Panc1 (cell line): Measurements from ENCODE around the gene LRBA. TPM values are rescaled to one million over a fixed set of nuclear protein-coding genes. Genes with fewer than 3 reads are reported as not detected.

Experiments used
- ATAC-seq: fragments of 200-7000 bp; cut with Tn5 transposase; 2 replicates; pipeline ENCODE4 v1.9.1; 2020; ENCODE audit warnings: mild to moderate bottlenecking, moderate library complexity
- BruUV-seq: library from RNA; stranded (reverse); fragments of 400-500 nt; replicated peaks from 2 replicates; lab custom pipeline; 2021; lab: Mats Ljungman, UMichigan
- CTCF ChIA-PET: fragments of 300-600 bp; sonication (Branson Sonifier 250); formaldehyde crosslinking; loops from one replicate; lab custom pipeline; 2022; ENCODE audit warnings: antibody characterized with exemption; lab: Charles Lee
- POLR2A ChIA-PET: fragments of 300-600 bp; sonication (Branson Sonifier 250); formaldehyde crosslinking; loops from one replicate; lab custom pipeline; 2022; ENCODE audit warnings: antibody characterized with exemption; lab: Charles Lee
- DNase-seq: peaks from one replicate; pipeline ENCODE4 v3.0.0-alpha.2; 2010; ENCODE audit warnings: low read depth, low spot score
- H3K27ac ChIP-seq: 2 replicates; pipeline ENCODE4 v1.5.1; 2011; ENCODE audit warnings: mild to moderate bottlenecking, low read length, inconsistent platforms
- H3K27me3 ChIP-seq: fragments of 200-500 bp; sonication (Bioruptor generic); 2 replicates; pipeline ENCODE4 v1.6.0; 2014; ENCODE audit warnings: low read length, inconsistent platforms; ENCODE audit not compliant: control insufficient read depth, insufficient read depth
- H3K36me3 ChIP-seq: fragments of 200-500 bp; sonication (Bioruptor generic); 2 replicates; pipeline ENCODE4 v1.5.1; 2014; ENCODE audit warnings: inconsistent platforms, mild to moderate bottlenecking, low read length, moderate library complexity; ENCODE audit not compliant: control insufficient read depth, insufficient read depth
- H3K4me1 ChIP-seq: 2 replicates; pipeline ENCODE4 v1.5.1; 2011; ENCODE audit warnings: inconsistent platforms, mild to moderate bottlenecking, low read length, moderate library complexity; ENCODE audit not compliant: control insufficient read depth, insufficient read depth
- H3K4me3 ChIP-seq, 2 experiments: 2 replicates each; pipeline ENCODE4 v1.5.1; 2011 to 2012; ENCODE audit warnings: low read depth in 2 of 2, low read length in 2 of 2, mild to moderate bottlenecking in 2 of 2, inconsistent platforms in 1 of 2, moderate library complexity in 1 of 2
- H3K9me3 ChIP-seq: fragments of 200-500 bp; sonication (Bioruptor generic); 2 replicates; pipeline ENCODE4 v1.5.1; 2014; ENCODE audit warnings: low read depth, mild to moderate bottlenecking, inconsistent platforms, low read length, moderate library complexity; ENCODE audit not compliant: control insufficient read depth, insufficient read depth
- CTCF ChIP-seq: fragments of 450-650 bp; IDR thresholded peaks from 2 replicates; pipeline ENCODE4 v1.5.1; 2017; ENCODE audit warnings: mild to moderate bottlenecking
- POLR2AphosphoS5 ChIP-seq: IDR thresholded peaks from 2 replicates; pipeline ENCODE4 v1.6.1; 2012; ENCODE audit warnings: mild to moderate bottlenecking, low read depth, low read length, moderate library complexity
- SIN3A ChIP-seq: IDR thresholded peaks from 2 replicates; pipeline ENCODE4 v1.6.1; 2012; ENCODE audit warnings: low read depth, mild to moderate bottlenecking, low read length, moderate library complexity, borderline replicate concordance; ENCODE audit not compliant: insufficient read depth
- TCF7L2 ChIP-seq: IDR thresholded peaks from 2 replicates; pipeline ENCODE4 v1.6.1; 2011; ENCODE audit warnings: mild to moderate bottlenecking, low read depth, low read length, inconsistent platforms
- in situ Hi-C: cut with HindIII; loops from 2 replicates; pipeline ENCODE4 v1.10.0; 2016; ENCODE audit warnings: low sequenced_read_pairs, low pct_unique_long_range_greater_than_20kb
- intact Hi-C: fragments of 100-400 bp; cut with micrococcal nuclease; formaldehyde crosslinking; loops from one replicate; pipeline ENCODE4 v1.10.0; 2022; ENCODE audit not compliant: unreplicated experiment
- total RNA-seq: library from RNA; stranded (reverse); gene quantifications from one replicate; pipeline ENCODE4 v1.2.1, GENCODE V29; 2021; ENCODE audit not compliant: unreplicated experiment
- TF ChIP-seq, protein P1 (sequence below), 2 experiments: IDR thresholded peaks; 2 replicates each; pipeline ENCODE4 v1.6.1; 2011 to 2012; ENCODE audit warnings: low read depth in 2 of 2, control low read depth in 1 of 2, low read length in 1 of 2, mild to moderate bottlenecking in 1 of 2, moderate library complexity in 1 of 2; ENCODE audit not compliant: insufficient read depth in 1 of 2

The LRBA gene
- total RNA-seq, 1 experiment from 2014 or later, result 26.4 TPM

- no peak for ATAC-seq
- BruUV-seq, result no TSS peak
- intact Hi-C loops, result no loop called here
Observed at GRCh38 chr4:150252741-150253140, 762.3 kb downstream of the LRBA start.

GRCh38 chr4:150252306-150252705, 762.8 kb downstream of the LRBA start:
- Histone ChIP-seq H3K36me3 (no peaks in the 10 kb centered on the region), H3K4me1 (0 out of 2 replicates have a peak, but pooled peaks cover 6% of the 10 kb centered on the region), H3K4me3 (no peak overlapping the region), H3K27ac (no peak overlapping the region), H3K9me3 (no peaks in the 10 kb centered on the region), H3K27me3 (no peaks in the 10 kb centered on the region)
- BruUV-seq, result no TSS peak
- intact Hi-C loops (no loop called here), in situ Hi-C loops (no loop called here)
- TF ChIP-seq, protein P1, sequence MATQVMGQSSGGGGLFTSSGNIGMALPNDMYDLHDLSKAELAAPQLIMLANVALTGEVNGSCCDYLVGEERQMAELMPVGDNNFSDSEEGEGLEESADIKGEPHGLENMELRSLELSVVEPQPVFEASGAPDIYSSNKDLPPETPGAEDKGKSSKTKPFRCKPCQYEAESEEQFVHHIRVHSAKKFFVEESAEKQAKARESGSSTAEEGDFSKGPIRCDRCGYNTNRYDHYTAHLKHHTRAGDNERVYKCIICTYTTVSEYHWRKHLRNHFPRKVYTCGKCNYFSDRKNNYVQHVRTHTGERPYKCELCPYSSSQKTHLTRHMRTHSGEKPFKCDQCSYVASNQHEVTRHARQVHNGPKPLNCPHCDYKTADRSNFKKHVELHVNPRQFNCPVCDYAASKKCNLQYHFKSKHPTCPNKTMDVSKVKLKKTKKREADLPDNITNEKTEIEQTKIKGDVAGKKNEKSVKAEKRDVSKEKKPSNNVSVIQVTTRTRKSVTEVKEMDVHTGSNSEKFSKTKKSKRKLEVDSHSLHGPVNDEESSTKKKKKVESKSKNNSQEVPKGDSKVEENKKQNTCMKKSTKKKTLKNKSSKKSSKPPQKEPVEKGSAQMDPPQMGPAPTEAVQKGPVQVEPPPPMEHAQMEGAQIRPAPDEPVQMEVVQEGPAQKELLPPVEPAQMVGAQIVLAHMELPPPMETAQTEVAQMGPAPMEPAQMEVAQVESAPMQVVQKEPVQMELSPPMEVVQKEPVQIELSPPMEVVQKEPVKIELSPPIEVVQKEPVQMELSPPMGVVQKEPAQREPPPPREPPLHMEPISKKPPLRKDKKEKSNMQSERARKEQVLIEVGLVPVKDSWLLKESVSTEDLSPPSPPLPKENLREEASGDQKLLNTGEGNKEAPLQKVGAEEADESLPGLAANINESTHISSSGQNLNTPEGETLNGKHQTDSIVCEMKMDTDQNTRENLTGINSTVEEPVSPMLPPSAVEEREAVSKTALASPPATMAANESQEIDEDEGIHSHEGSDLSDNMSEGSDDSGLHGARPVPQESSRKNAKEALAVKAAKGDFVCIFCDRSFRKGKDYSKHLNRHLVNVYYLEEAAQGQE (IDR thresholded peaks at IDR 0.05; ENCODE audit: insufficient read depth in 1 of 2, low read depth in 2 of 2, low read length in 1 of 2), result no peak
- TF ChIP-seq SIN3A (no peak), TCF7L2 (no peak), CTCF (no peak), POLR2AphosphoS5 (no peak)
- POLR2A ChIA-PET, result no interaction called here
- ATAC-seq (no peak), DNase-seq (no peak)
- CTCF ChIA-PET, result no interaction called here

More at GRCh38 chr4:150252741-150253140, 762.3 kb downstream of the LRBA start:
- H3K36me3 ChIP-seq, result no peaks in the 10 kb centered on the region
- no peak overlapping the region for H3K4me3 ChIP-seq
- H3K27me3 ChIP-seq, result no peaks in the 10 kb centered on the region
- H3K9me3 ChIP-seq, result no peaks in the 10 kb centered on the region
- DNase-seq, result no peak
- TF ChIP-seq TCF7L2 (no peak), SIN3A (no peak), CTCF (no peak), POLR2AphosphoS5 (no peak)
- TF ChIP-seq, protein P1 (IDR thresholded peaks at IDR 0.05; ENCODE audit: insufficient read depth in 1 of 2, low read depth in 2 of 2, low read length in 1 of 2), result no peak
- ChIA-PET CTCF (no interaction called here), POLR2A (no interaction called here)
- in situ Hi-C loops, result no loop called here
- H3K27ac ChIP-seq, result no peak overlapping the region
- 0 out of 2 replicates have a peak, but pooled peaks cover 3% of the 10 kb centered on the region for H3K4me1 ChIP-seq
